OCI-LY3 (cell line): ENCODE data around the gene GID8.

Experiments
- CTCF ChIP-seq: fragments of 200-600, 300-600 bp; sonication (generic); IDR thresholded peaks from 2 replicates; pipeline ENCODE4 v1.5.1; 2014; ENCODE audit warnings: antibody characterized with exemption, low read length, low read depth
- EZH2phosphoT487 ChIP-seq: fragments of 200-600 bp; shearing (Covaris generic); IDR thresholded peaks from 2 replicates; pipeline ENCODE4 v1.6.1; 2018; ENCODE audit warnings: antibody characterized with exemption, mixed run types, low read depth

GRCh38 chr20:62970307-62971210 lies 32.6 kb downstream of the GID8 start:
- TF ChIP-seq CTCF (no peak), EZH2phosphoT487 (no peak)
